ENCODE results near the gene PADI2.

- TF ChIP-seq POLR2A (IDR thresholded peaks at IDR 0.05) = no peak
- TF ChIP-seq, protein P1, sequence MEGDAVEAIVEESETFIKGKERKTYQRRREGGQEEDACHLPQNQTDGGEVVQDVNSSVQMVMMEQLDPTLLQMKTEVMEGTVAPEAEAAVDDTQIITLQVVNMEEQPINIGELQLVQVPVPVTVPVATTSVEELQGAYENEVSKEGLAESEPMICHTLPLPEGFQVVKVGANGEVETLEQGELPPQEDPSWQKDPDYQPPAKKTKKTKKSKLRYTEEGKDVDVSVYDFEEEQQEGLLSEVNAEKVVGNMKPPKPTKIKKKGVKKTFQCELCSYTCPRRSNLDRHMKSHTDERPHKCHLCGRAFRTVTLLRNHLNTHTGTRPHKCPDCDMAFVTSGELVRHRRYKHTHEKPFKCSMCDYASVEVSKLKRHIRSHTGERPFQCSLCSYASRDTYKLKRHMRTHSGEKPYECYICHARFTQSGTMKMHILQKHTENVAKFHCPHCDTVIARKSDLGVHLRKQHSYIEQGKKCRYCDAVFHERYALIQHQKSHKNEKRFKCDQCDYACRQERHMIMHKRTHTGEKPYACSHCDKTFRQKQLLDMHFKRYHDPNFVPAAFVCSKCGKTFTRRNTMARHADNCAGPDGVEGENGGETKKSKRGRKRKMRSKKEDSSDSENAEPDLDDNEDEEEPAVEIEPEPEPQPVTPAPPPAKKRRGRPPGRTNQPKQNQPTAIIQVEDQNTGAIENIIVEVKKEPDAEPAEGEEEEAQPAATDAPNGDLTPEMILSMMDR (IDR thresholded peaks at IDR 0.05) = no peak
Observed at GRCh38 chr1:17096584-17096983, 22.7 kb downstream of the PADI2 start.

Measured in body of pancreas (tissue), 4 donors.